GM21528 (cell line): ENCODE results near the gene NBPF26.
"Not testable (repeated sequence)": the region's sequence is repeated elsewhere in the genome, so short reads cannot be mapped to it uniquely, and the experiment has no call there.

ENCODE experiments used
- ATAC-seq: cut with Tn5 transposase; IDR thresholded peaks from one replicate; pipeline ENCODE4 v1.9.1; 2021; ENCODE audit warnings: mild to moderate bottlenecking, moderate library complexity; ENCODE audit not compliant: unreplicated experiment, low FRiP score

Gene NBPF26

DNA sequence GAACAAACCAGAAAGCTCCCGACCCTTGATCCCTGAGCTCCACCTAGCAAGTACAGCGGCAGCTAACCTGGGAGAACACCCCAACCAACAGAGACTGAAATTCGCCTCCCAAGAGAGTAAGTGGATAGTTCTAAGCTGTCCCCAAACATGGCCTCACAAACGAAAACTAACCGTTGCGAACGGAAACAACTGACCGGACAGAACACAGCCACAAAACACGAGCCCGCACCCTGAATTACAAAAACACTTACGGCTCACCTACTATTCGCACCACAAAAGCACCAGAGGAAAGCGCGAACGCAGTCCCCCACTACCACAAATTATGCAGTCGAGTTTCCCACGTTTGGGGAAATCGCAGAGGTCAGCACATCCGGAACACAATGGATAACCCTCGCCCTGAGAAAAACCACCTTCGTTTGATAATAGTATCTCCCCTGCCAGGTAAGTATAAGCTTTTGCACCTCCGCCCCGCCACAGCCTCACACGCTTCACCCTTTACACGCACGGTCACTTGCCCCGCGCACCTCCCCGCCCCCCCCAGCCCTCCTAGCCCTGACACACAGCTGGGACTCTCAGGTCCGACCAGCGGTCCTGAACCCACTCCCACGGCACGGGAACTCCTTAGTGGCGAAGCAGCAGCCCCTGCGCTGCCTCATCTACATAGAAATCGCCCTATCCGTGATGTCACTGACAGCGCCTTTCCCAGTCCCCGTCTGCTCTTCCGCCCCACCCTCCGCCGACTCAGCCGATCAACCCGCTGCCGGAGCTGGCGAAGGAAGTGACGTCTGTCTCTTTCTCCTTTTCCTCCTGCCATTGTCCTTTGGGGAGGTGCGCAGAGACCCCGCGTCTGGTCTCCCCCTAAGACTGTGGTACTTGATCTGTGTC lies 127.0 kb downstream of the NBPF26 start:
- ATAC-seq: peak; percentile 86

- not testable (repeated sequence) for ATAC-seq
Measured at GRCh38 chr1:120858144-120858543, 134.4 kb downstream of the NBPF26 start.

- not testable (repeated sequence) for ATAC-seq
Measured at GRCh38 chr1:120859615-120860234, 136.0 kb downstream of the NBPF26 start.

GRCh38 chr1:120878206-120878605 lies 154.5 kb downstream of the NBPF26 start:
- not testable (repeated sequence) for ATAC-seq

GRCh38 chr1:120880056-120880455 lies 156.3 kb downstream of the NBPF26 start:
- not testable (repeated sequence) for ATAC-seq

GRCh38 chr1:120881934-120882333 lies 158.2 kb downstream of the NBPF26 start:
- not testable (repeated sequence) for ATAC-seq
